ENCODE data around the gene SPEF2.
A peak's percentile ranks its signal among the peaks of the same experiment; 100 is the strongest.

Gene SPEF2, protein sequence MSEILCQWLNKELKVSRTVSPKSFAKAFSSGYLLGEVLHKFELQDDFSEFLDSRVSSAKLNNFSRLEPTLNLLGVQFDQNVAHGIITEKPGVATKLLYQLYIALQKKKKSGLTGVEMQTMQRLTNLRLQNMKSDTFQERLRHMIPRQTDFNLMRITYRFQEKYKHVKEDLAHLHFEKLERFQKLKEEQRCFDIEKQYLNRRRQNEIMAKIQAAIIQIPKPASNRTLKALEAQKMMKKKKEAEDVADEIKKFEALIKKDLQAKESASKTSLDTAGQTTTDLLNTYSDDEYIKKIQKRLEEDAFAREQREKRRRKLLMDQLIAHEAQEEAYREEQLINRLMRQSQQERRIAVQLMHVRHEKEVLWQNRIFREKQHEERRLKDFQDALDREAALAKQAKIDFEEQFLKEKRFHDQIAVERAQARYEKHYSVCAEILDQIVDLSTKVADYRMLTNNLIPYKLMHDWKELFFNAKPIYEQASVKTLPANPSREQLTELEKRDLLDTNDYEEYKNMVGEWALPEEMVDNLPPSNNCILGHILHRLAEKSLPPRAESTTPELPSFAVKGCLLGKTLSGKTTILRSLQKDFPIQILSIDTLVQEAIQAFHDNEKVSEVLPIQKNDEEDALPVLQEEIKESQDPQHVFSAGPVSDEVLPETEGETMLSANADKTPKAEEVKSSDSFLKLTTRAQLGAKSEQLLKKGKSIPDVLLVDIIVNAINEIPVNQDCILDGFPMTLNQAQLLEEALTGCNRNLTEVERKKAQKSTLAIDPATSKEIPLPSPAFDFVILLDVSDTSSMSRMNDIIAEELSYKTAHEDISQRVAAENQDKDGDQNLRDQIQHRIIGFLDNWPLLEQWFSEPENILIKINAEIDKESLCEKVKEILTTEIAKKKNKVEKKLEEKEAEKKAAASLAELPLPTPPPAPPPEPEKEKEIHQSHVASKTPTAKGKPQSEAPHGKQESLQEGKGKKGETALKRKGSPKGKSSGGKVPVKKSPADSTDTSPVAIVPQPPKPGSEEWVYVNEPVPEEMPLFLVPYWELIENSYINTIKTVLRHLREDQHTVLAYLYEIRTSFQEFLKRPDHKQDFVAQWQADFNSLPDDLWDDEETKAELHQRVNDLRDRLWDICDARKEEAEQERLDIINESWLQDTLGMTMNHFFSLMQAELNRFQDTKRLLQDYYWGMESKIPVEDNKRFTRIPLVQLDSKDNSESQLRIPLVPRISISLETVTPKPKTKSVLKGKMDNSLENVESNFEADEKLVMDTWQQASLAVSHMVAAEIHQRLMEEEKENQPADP (N-terminal part only)

DNA sequence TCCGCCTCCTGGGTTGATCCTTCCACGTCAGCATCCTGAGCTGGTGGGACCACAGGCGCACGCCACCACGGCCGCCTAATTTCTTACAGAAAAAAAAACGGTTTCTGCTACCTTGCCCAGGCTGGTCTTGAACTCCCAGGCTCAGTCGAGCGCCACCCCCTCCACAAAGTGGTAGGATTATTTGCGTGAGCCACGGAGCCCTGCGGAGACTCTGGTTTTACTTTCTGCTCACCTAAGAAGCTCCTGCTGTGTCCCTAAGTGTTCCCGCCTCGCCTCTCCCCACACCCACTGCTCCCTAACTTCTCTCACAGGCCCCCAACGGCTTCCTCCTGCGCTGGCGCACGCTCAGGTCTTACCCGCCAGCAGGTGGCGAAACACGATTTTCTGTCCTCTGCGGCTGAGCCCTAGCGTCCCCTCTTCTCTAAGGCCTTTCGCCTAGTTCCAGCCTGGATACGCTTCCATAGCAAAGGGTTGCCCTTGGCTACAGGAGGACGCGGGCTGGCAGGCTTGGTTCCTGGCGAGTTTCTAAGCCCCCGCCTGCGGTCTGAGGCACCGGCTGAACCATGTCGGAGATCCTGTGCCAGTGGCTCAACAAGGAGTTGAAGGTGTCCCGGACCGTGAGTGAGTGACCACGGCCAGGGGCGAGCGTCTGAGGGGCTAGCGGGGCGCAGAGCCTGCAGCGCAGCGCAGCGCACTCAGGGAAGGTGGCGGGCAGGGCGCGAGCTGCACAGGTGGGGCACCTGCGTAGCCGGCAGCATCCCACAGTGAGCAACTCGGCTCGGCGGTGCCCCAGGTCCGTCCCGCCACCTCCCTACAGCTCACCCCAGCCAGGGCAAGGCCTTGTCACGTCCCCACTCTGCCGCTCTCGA lies at the start of gene SPEF2:
Gene SPEF2 (plus strand): TSS at position 429 of the 869 bp plus-strand sequence. CDS start 135 bp downstream, at position 564.
- peak; percentile 92 for DNase-seq (ENCODE audit: low spot score)

DNA sequence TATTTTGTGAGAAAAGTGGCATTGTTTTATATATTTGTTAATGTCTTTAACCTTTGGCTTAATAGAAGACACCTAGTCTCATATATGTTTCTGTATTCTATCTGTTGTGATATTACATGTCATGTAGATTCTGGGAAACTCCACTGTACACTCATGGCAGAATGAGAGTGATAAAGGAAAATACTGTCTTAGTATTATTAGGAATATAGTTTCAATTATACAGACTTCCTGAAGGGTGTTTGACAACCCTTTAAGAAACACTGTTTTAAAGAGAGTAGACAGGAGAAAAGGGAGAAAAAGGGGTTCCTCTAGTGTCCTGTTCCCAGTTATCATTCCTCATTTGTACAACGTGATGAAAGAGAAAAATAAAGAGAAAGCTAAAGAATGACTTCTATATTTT lies 42.1 kb upstream of the SPEF2 start:
- no peak for DNase-seq (ENCODE audit: low spot score)

DNA sequence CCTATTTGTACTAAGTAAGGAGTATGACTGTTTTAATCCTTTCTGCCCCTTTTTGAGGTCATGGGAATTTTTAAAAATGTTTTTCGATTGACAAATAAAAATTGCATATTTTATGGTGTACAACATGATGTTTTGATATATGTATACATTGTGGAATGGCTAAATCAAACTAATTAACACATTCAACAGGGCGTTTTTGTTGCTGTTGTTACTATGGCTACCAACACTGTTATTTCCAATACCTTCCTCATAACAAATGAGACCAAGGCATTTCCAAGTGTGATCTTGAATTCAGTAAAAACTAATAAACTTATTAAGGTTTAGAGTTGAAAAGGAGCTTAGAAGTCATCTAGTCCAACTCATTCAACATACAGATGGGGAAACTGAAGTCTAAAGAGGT lies 30.2 kb upstream of the SPEF2 start:
- DNase-seq (ENCODE audit: low spot score): no peak

DNA sequence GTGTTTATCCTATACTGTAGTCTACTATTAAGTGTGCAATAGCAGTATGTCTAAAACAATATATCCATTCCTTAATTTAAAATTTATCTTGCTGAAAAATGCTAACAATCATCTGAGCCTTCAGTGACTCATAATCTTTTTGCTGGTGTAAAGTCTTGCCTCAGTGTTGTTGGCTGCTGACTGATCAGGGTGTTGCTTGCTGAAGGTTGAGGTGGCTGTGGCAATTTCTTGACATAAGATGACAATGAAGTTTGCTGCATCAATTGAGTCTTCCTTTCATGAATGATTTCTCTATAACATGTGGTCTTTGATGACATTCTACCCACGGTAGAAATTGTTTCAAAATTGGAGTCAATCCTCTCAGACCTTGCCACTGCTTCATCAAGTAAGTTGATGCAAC lies 24.3 kb upstream of the SPEF2 start:
- DNase-seq (ENCODE audit: low spot score): no peak

DNA sequence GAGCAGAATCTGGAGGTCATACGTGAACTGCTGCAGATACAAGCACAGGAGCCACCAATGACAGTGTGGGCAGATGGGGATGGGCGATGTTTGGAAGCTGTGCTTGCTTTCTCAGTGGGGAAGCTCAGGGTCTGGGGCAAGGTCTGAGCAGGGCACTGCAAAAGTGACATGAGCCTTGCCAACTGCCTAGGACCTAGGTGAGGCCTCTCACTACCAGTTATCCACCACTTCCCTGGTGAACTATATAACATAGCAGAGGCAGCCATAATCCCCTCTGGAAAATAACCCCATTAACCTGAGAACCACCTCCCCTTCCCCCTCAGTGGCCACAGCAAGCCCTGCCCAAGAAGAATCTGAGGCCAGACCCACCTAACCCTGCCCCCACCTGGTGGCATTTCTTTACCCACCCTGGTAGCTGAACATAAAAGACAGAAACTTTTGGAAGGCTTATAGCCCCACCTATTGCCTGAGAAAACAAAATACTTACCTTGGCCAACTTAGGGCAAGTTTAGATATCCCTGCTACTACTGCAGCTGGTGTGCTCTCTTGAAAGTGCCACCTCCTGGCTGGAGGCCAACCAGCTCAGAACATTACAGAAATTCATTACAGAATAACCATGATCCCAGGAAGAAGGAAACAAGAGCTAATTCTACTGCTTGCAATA lies 18.8 kb upstream of the SPEF2 start:
- no peak for DNase-seq (ENCODE audit: low spot score)

DNA sequence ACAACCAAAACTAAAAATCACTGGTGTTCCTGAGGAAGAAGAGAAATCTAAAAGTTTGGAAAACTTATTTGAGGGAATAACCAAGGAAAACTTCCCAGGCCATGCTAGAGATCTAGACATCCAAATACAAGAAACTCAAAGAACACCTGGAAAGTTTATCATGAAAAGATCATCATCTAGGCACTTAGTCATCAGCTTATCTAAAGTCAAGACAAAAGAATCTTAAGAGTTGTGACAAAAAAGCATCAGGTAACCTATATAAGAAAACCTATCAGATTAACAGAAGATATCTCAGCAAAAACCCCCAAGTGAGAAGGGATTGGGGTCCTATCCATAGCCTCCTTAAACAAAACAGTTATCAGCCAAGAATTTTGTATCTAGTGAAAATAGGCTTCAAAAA lies 17.1 kb upstream of the SPEF2 start:
- no peak for DNase-seq (ENCODE audit: low spot score)

DNA sequence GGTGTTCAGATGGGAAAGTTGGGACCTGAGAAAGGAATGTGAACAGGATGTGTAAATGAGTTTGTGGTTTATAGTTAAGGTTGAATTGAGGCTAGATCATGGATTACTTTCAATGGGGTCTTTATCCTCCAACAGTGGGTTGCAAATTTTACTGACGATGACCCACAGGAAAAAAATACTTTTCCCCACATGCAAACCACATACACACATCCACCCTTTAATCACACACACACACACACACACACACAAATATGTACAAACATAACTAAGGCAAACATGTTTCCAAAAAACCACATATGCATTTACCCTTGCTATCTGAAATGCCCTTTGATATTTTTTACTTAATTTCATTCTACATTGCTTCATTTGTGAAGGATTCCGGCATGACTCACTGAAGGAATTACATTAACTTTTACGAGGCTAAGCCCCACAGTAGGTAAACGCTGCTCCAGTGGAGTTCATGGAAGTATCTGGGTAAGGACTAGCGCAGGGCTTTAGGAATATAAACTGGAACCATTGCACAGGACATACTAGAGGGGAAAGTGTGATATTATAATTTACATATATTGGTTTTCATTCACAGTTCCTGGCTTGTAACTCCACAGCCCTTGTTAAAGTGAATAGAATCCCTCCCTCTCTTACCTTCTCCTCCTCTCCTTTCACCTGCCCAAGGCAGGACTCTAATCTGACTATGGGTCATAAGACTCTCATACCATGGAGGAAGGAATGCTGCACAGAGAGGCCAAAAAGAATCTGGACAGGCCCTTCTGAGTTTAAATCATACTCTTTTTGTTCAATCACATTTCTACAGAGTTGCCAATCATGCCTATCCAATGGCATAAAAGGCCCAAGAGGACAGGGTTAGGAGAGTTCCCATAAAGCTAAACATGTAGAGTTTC lies 8.5 kb upstream of the SPEF2 start:
- DNase-seq (ENCODE audit: low spot score): no peak

DNA sequence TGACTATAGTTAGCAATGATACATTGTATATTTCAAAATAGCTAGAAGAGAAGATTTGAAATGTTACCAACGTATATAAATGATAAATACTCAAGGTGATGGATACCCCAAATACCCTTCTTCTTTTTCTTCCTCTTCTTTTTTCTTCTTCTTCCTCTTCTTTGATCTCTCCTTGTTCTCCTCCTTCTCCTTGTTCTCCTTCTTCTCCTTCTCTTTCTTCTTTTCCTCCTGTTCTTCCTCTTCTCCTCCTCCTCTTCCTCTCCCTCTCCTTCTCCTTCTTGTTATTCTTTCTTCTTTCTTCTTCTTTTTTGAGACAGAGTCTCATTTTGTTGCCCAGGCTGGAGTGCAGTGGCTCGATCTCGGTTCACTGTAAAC lies 616 bp upstream of the SPEF2 start:
- DNase-seq (ENCODE audit: low spot score): no peak

DNA sequence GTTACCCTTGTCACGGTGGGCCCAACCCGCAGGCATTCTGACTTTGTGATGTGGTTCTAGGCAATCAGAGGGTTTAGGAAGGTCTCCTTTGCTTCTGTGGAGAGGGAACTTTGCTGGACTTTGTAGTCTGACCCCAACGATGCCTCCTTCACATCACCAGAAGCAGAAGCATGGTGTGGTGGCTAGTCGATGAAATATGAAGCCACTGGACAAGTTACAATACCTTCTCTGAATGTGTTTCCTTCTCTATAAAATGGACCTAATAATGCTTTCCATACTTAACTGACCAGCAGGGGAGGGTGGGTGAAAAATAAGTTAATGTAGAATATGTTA lies 607 bp downstream of the SPEF2 start:
- peak; percentile 28 for DNase-seq (ENCODE audit: low spot score)

DNA sequence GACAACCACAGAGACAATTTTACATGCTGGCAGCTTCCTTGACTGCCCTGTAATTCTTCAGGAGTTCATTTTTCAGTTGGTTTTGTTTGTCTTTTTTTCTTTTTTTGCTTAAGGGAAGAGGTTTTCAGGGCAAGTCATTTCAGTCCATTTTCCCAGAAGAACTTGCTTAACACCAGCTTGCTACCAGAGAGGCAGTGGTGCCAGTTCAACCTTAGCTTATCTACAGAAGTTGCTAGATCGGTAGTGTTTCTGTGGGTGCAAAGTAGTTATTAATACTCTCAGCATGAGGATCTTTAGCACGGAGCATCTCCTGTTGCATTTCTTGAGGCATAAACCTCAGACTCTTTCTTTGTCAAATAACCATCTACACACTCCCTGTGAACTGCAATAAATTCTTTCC lies 1.1 kb downstream of the SPEF2 start:
- no peak for DNase-seq (ENCODE audit: low spot score)

DNA sequence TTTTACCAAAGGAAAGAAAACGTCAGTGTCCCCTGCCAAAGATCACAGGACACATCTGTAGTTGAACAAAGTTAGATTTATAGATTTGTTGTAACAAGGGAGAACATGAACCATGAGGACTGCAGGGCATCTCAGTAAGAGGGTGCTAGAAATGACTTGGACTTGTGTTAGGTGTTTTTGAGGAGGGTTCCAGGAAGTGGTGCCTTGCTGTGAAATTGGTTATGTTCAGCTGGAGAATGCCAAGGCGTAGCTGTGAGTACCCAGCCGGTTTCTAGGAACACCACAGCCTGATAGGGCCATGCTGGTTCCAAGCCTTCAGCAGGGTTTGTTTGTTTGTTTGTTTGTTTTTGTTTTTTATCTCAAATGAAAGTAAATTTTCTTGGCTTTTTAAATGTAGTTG lies 5.3 kb downstream of the SPEF2 start:
- no peak for DNase-seq (ENCODE audit: low spot score)

DNA sequence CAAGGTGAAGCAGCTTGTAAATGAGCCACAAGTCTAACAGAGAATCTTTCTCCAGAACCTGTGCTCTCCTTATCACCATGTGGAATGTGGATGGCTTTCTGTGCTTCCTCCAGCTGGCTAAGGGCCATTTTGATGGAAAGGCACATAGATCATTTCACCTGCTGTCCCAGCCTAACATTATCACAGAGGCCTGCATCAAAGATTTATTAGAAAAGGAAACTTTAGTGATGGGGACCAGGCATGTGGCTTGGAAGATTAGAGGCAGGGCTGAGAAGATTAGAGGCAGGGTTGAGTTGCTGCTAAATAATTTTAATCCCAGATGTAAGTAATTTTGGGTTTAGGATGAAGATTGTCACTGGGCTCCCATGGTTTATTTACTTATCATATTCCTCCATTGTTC lies 6.3 kb downstream of the SPEF2 start:
- no peak for DNase-seq (ENCODE audit: low spot score)

DNA sequence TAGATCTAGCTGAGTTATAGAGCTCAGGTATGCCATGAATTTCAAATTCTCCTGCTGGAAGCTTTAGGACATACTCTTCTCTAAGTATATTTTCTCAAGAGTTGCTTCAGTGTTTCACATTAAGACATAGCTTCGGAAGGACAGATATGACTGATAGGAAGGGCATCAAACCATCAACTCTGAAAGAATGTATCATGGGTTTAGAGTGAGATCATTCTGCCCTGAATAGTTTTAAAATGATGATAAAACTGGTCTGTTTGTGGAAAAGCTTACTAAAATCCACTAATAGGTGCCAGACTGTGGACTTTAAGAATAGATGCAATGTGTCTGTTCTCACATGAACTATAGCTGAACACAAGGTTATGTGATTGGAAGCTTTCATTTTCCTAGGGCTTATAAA lies 8.4 kb downstream of the SPEF2 start:
- peak; percentile 12 for DNase-seq (ENCODE audit: low spot score)

DNA sequence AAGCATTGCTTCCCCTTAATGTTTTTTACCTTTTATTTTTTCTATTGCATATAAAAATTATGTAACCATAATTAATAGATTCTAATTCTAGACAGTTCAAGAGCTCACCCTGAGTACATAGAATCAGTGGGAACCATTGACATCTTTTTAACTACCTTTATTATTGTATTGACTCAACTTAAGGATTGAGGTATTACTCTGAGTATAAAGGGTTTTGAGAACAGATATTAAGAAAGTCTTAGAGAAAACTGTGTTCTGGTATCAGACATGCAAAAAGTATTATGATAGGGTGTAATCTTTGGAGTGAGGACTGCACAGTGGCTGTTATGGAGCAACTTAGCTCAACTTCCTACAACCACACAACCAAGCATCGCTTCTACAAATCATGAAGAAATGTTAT lies 8.9 kb downstream of the SPEF2 start:
- no peak for DNase-seq (ENCODE audit: low spot score)

DNA sequence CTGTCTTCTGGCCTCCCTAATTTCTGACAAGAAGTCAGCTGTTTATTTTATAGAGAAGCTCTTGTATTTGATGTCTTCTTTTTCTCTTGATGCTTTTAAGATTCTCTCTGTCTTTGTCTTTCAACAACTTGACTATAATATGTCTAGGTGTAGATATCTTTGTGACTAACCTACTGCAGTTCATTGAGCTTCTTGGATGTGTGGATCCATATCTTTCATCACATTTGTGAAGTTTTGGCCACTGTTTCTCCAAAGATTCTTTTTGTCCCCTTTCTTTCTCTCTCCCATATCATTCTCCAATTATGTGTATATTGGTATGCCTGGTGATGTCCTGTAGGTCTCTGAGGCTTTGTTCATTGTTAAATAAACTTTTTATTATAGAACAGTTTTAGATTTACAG lies 16.7 kb downstream of the SPEF2 start:
- DNase-seq (ENCODE audit: low spot score): no peak

DNA sequence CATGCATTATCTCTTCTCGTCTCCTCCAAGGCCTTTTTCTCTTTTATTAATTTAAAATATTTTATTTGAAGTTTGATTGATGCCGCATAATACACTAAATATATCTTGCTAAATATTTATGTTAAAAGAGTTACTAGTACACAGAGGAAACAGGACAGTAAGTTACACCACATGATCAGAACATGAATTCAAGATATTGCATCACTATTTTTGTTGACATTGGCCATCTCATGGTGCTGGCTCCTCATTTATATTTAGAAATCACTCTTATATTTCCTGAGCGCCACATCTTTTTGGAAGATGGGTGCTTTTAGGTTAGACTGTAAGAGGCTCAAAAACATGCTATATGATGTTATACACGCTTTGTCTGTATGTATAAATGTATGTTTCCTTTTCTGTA lies 23.0 kb downstream of the SPEF2 start:
- no peak for DNase-seq (ENCODE audit: low spot score)

DNA sequence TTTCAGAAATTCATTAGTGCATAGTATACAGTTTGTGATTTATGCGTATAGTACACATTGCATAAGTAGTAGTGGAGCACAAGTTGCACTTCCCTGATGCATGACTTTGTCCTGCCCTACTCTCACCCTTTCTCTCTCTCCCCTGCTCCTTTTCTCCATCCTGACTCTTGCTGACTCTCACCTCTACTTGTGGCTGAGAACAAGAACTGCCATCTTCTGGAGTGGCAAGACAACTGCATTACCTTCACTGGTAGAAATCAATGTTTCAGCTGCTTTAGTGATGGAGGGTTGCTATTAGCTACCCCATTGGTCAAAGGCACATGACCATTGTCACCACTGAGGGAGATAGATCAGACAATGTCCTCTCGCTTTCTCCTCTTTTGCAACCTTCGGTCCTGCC lies 26.9 kb downstream of the SPEF2 start:
- DNase-seq (ENCODE audit: low spot score): no peak

DNA sequence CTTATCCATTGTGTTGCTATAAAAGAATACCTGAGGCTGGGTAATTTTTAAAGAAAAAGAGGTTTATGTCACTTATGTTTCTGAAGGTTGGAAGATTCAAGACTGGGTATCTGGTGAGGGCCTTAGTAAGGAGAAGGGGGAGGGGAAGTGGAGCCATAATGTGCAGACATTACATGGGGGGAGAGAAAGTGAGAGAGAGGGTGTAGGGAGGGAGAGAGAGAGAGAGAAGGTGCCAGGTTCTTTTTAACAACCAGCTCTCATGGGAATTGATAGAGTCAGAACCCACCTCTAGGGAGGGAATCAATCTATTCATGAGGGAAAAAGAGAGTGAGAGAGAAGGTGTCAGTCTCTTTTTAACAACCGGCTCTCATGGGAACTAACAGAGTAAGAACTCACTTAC lies 29.5 kb downstream of the SPEF2 start:
- no peak for DNase-seq (ENCODE audit: low spot score)

DNA sequence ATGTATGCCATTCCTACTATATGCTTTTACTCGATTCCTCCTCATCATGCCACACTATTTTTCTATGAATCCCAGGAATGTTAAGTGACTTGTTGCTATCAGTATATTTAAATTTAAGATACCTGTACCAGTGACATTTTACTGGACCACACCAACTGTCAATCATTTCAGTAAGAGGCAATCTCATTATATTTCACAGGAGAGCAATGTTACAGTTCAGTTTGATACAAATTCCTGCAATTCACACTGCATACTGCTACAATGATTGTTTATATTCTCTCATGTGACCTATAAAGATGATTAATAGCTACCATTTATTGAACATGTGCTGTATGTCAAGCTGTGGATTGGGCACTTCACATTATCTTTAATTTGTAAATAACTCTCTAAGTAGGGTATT lies 30.0 kb downstream of the SPEF2 start:
- DNase-seq (ENCODE audit: low spot score): no peak

All from GM03348 (cell line).